ENCODE measurements around the gene RIN3. TPM values are rescaled to one million over a fixed set of nuclear protein-coding genes. Genes with fewer than 3 reads are reported as not detected.

The RIN3 gene
- total and polyA plus RNA-seq, 4 donors, result 5.0 to 15.6 (median 9.0) TPM

- Histone ChIP-seq H3K27me3 (ENCODE audit: control insufficient read depth in 4 of 4, insufficient read depth in 4 of 4, low read length in 3 of 4) (no peaks in the 10 kb centered on the region), H3K9me3 (ENCODE audit: control insufficient read depth in 4 of 4, low read length in 3 of 4) (no peaks in the 10 kb centered on the region), H3K27ac (ENCODE audit: low read depth in 1 of 2, low read length in 2 of 2) (no peak overlapping the region), H3K36me3 (ENCODE audit: control insufficient read depth in 4 of 4, insufficient read depth in 3 of 4, low read depth in 1 of 4, low read length in 3 of 4) (peaks cover 0 to 30% (median 10%) of the 10 kb centered on the region in 4 donors), H3K4me3 (ENCODE audit: low read depth in 1 of 3, low read length in 3 of 3) (no peak overlapping the region), H3K4me1 (ENCODE audit: control insufficient read depth in 4 of 4, insufficient read depth in 4 of 4, low read length in 3 of 4) (no peaks in the 10 kb centered on the region), H3K9ac (ENCODE audit: low read depth in 1 of 2, low read length in 2 of 2) (no peak overlapping the region)
- WGBS, result 89% methylated on average over 12 of the region's 12 CpGs
- no peak for DNase-seq (ENCODE audit: low spot score)
- TF ChIP-seq ZBTB33 (IDR thresholded peaks at IDR 0.05), result no peak
- TF ChIP-seq, protein P1, sequence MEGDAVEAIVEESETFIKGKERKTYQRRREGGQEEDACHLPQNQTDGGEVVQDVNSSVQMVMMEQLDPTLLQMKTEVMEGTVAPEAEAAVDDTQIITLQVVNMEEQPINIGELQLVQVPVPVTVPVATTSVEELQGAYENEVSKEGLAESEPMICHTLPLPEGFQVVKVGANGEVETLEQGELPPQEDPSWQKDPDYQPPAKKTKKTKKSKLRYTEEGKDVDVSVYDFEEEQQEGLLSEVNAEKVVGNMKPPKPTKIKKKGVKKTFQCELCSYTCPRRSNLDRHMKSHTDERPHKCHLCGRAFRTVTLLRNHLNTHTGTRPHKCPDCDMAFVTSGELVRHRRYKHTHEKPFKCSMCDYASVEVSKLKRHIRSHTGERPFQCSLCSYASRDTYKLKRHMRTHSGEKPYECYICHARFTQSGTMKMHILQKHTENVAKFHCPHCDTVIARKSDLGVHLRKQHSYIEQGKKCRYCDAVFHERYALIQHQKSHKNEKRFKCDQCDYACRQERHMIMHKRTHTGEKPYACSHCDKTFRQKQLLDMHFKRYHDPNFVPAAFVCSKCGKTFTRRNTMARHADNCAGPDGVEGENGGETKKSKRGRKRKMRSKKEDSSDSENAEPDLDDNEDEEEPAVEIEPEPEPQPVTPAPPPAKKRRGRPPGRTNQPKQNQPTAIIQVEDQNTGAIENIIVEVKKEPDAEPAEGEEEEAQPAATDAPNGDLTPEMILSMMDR (IDR thresholded peaks at IDR 0.05; ENCODE audit: low read depth, low read length, missing input control), result no peak
- no peak for TF ChIP-seq TAF1 (conservative IDR thresholded peaks at IDR 0.05)
- no peak for TF ChIP-seq JUND (IDR thresholded peaks at IDR 0.05)
- no peak for TF ChIP-seq GABPA (IDR thresholded peaks at IDR 0.05 in 1 of 2, conservative IDR thresholded peaks at IDR 0.05 in 1 of 2)
- TF ChIP-seq NR2F2 (IDR thresholded peaks at IDR 0.05), result no peak
- TF ChIP-seq, protein P2, sequence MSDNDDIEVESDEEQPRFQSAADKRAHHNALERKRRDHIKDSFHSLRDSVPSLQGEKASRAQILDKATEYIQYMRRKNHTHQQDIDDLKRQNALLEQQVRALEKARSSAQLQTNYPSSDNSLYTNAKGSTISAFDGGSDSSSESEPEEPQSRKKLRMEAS (IDR thresholded peaks at IDR 0.05), result no peak
These were observed 69.3 kb downstream of the RIN3 start for GRCh38 chr14:92582706-92583452.

GRCh38 chr14:92584220-92584619 lies 70.6 kb downstream of the RIN3 start:
- Histone ChIP-seq H3K27me3 (ENCODE audit: control insufficient read depth in 4 of 4, insufficient read depth in 4 of 4, low read length in 3 of 4) (no peaks in the 10 kb centered on the region), H3K27ac (ENCODE audit: low read depth in 1 of 2, low read length in 2 of 2) (no peak overlapping the region), H3K4me1 (ENCODE audit: control insufficient read depth in 4 of 4, insufficient read depth in 4 of 4, low read length in 3 of 4) (no peaks in the 10 kb centered on the region), H3K9me3 (ENCODE audit: control insufficient read depth in 4 of 4, low read length in 3 of 4) (no peaks in the 10 kb centered on the region), H3K9ac (ENCODE audit: low read depth in 1 of 2, low read length in 2 of 2) (no peak overlapping the region), H3K4me3 (ENCODE audit: low read depth in 1 of 3, low read length in 3 of 3) (no peak overlapping the region), H3K36me3 (ENCODE audit: control insufficient read depth in 4 of 4, insufficient read depth in 3 of 4, low read depth in 1 of 4, low read length in 3 of 4) (peaks cover 0 to 23% (median 8%) of the 10 kb centered on the region in 4 donors)
- WGBS, result 97% methylated on average over 3 of the region's 3 CpGs
- TF ChIP-seq SP1 (IDR thresholded peaks at IDR 0.05), result no peak
- TF ChIP-seq RAD21 (IDR thresholded peaks at IDR 0.05), result no peak
- TF ChIP-seq, protein P2 (IDR thresholded peaks at IDR 0.05), result no peak
- no peak for TF ChIP-seq NR2F2 (IDR thresholded peaks at IDR 0.05)
- TF ChIP-seq EGR1 (IDR thresholded peaks at IDR 0.05; ENCODE audit: low read depth in 2 of 2), result no peak
- TF ChIP-seq RXRA (IDR thresholded peaks at IDR 0.05), result no peak
- no peak for TF ChIP-seq HNF4G (IDR thresholded peaks at IDR 0.05)
- TF ChIP-seq HNF4A (conservative IDR thresholded peaks at IDR 0.05), result no peak
- TF ChIP-seq TAF1 (conservative IDR thresholded peaks at IDR 0.05), result no peak
- TF ChIP-seq, protein P3, sequence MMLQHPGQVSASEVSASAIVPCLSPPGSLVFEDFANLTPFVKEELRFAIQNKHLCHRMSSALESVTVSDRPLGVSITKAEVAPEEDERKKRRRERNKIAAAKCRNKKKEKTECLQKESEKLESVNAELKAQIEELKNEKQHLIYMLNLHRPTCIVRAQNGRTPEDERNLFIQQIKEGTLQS (IDR thresholded peaks at IDR 0.05), result no peak
- DNase-seq (ENCODE audit: low spot score), result no peak

All from liver (tissue), 9 donors.